ENCODE results near the gene CALHM2.
A peak's percentile ranks its signal among the peaks of the same experiment; 100 is the strongest.

Gene CALHM2

GRCh38 chr10:103475437-103475836 lies 23.3 kb upstream of the CALHM2 start:
- no peak for DNase-seq

GRCh38 chr10:103474077-103474476 lies 21.9 kb upstream of the CALHM2 start:
- no peak for DNase-seq

- DNase-seq = no peak
Observed at GRCh38 chr10:103473261-103473671, 21.1 kb upstream of the CALHM2 start.

- DNase-seq = no peak
Observed at GRCh38 chr10:103472005-103472404, 19.8 kb upstream of the CALHM2 start.

GRCh38 chr10:103470761-103471653 lies 18.8 kb upstream of the CALHM2 start:
- peak; percentile 80 to 81 for DNase-seq

- DNase-seq = no peak
Observed at GRCh38 chr10:103469201-103469600, 17.0 kb upstream of the CALHM2 start.

GRCh38 chr10:103467406-103467805 lies 15.2 kb upstream of the CALHM2 start:
- peak in 1 of 2 donors; percentile 40 for DNase-seq

GRCh38 chr10:103466734-103467133 lies 14.6 kb upstream of the CALHM2 start:
- no peak for DNase-seq

GRCh38 chr10:103465411-103466179 lies 13.4 kb upstream of the CALHM2 start:
- DNase-seq = no peak

GRCh38 chr10:103463499-103463898 lies 11.3 kb upstream of the CALHM2 start:
- DNase-seq = no peak

GRCh38 chr10:103459615-103460014 lies 7.4 kb upstream of the CALHM2 start:
- no peak for DNase-seq

- DNase-seq = peak in 1 of 2 donors; percentile 8
Observed at GRCh38 chr10:103458720-103459119, 6.5 kb upstream of the CALHM2 start, which contains the start of gene CALHM1. Gene CALHM1, minus strand, starts transcription at chr10:103458900. Its CDS starts 149 bp downstream, at chr10:103458751.

- DNase-seq = no peak
Observed at GRCh38 chr10:103457896-103458583, 5.9 kb upstream of the CALHM2 start.

GRCh38 chr10:103457176-103457712 lies 5.1 kb upstream of the CALHM2 start:
- DNase-seq = no peak

- no peak for DNase-seq
Observed at GRCh38 chr10:103456074-103456660, 4.0 kb upstream of the CALHM2 start.

- DNase-seq = no peak
Observed at GRCh38 chr10:103455235-103455634, 3.1 kb upstream of the CALHM2 start.

GRCh38 chr10:103454026-103454425 lies 1.9 kb upstream of the CALHM2 start:
- DNase-seq = no peak

GRCh38 chr10:103452506-103453230 lies 498 bp upstream of the CALHM2 start:
- DNase-seq = no peak

GRCh38 chr10:103451091-103451813 lies 918 bp downstream of the CALHM2 start:
- peak; percentile 29 to 51 for DNase-seq

- no peak for DNase-seq
Observed at GRCh38 chr10:103450201-103450695, 1.9 kb downstream of the CALHM2 start.
